HG02973 (cell line): ENCODE results near the gene CHID1.

Source experiments
- ATAC-seq: cut with Tn5 transposase; IDR thresholded peaks from one replicate; pipeline ENCODE4 v1.9.1; 2021; ENCODE audit warnings: moderate library complexity; ENCODE audit not compliant: unreplicated experiment

The CHID1 gene

DNA sequence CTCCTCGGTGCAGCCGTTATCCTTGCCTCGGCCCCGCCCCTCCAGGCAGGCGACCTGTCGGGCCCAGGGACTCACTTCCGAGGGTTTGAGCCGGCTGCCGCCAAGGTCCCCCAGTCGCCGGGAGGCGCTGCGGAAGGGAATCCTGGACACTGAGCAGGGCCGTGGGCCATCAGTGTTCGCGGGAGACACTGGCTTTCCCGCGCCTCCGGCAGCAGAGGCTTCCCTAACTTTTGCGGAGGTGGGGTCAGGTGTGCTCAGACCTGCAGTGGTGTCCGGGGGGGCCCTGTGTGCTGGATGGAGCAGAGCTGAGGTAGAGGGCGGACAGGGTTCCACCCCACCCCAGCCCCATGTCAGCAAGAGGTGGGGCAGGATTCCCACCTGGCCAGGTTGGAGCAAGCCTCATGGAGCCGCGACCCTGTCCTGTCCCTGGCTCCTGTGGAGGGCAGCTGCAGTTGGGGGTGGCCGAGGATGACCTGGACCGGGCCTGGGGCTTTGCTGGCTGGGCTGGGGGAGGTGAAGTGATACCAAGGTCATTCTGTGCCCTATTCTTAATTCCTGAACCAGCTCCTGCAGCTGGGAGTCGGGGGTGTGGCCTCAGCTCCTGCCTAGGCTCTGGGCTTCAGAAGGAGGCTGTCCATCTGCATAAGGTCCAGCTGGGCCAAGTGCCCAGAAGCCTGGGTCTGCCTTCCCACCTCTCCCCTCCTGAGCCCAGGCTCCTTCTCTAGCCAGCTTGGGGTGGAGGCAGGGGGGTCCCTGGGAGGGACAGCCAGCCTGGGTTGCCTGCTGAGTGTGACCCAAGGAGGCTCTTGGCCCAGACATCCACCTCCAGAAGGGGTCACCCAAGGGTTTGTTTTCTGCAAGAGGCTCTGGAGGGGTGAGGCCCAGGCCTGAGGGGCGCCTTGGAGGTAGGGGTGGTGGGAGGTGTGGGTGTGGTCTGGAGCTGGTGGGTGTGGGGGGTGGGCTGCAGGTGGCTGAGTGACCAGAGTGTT is 59.5 kb downstream of the CHID1 start:
- no peak for ATAC-seq

DNA sequence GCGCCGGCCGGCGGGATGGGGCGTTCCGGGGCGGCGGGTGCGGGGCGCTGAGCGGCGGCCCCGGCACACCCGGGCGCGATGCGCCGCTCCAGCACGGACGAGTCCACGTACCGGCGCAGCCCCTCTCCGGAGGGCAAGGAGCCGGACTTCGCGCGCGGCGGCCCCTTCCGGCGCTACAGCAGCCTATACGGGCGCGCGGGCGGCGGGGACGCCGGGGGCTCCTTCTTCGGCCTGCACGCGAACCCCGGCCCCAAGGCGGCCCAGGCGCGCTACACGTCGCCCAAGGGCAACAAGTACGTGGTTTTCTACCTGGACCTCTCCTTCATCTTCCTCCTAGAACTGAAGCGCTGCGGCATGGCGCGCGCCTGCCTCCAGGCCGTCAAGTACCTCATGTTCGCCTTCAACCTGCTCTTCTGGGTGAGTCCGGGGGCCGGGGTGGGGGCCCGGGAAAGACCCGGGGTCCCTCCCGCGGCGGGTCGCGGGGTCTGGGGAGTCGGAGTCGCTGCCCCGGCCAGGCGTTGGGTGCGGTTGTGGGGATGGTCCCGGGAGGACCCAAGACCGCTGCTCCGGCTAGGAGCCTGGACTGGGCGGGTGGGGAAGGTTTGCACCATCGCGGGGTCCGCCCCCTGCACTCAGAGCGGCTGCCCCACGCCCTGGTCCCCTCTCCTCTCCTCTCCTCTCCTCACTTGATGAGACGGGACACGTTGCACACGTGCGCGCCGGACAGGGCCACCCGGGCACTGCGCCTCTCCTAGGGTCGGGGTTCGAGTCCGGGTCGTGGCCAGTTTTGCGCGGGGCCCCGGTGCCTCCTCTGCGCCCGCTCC is 60.4 kb downstream of the CHID1 start:
- no peak for ATAC-seq

DNA sequence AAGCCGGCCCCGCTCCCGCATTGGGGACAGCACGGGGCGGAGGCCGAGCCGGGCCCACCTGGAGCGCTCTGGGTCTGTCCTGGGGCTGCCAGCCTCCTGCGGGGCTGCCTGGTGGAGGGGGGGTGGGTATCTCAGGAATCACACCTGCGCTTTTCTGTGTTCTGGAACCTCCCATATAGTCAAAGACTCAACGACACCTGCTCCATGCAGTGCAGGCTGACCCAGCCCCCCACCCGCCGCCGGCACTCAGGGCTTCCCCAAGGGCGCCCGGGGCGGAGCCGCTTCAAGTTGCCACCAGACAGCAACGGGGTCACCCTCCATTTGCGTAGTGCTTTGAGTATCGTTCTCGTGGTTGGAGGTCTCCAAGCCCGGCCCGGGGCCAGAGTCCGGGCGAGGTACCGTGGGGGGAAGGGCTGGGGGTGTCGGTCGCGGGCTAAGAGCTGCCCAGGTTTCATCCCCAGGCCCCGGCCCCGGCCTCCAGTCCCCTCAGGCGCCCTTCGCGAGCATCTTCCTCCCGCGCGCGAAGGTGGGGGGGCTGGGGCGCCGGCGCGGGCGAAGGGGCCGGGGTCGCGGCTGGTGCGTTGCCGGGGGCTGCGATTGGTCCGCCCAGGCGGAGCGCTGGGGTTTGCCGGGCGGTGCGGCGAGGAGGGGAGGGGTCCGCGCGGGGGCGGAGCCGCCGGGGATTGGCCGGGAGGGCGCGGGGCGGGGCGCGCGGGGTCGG is 61.3 kb downstream of the CHID1 start:
- no peak for ATAC-seq

DNA sequence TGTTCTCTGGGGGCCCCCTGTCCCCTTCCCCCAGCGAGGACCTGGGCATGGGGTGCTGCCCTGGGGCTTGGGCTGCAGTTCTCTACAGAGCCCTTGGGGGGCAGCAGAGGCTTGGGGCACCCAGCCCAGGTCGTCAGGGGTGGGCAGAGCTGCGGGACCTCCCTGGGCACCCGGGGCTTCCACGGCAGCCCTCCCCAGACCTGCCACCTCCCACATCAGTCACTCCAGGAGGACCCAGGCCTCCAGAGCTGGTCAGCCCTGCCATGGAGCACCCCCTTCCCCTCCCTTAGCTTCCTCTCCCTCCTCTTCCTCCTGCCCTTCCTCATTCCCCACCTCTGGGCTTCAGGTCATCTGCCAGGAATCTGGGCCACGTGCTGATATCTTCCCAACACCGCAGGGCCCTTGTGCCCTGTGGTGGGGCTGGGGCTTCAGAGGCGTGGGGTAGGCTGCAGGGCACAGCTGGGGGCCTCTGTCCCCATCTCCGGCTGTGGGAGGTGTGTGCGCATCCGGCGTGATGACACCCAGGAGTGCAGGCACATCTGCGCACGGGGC is 62.2 kb downstream of the CHID1 start:
- ATAC-seq = no peak

- no peak for ATAC-seq
These were observed 62.7 kb downstream of the CHID1 start for GRCh38 chr11:847876-848275.

- no peak for ATAC-seq
These were observed 64.0 kb downstream of the CHID1 start for GRCh38 chr11:846496-847098.

GRCh38 chr11:845872-846495 is 64.6 kb downstream of the CHID1 start:
- no peak for ATAC-seq

GRCh38 chr11:844693-845644 is 65.6 kb downstream of the CHID1 start:
- ATAC-seq = no peak

DNA sequence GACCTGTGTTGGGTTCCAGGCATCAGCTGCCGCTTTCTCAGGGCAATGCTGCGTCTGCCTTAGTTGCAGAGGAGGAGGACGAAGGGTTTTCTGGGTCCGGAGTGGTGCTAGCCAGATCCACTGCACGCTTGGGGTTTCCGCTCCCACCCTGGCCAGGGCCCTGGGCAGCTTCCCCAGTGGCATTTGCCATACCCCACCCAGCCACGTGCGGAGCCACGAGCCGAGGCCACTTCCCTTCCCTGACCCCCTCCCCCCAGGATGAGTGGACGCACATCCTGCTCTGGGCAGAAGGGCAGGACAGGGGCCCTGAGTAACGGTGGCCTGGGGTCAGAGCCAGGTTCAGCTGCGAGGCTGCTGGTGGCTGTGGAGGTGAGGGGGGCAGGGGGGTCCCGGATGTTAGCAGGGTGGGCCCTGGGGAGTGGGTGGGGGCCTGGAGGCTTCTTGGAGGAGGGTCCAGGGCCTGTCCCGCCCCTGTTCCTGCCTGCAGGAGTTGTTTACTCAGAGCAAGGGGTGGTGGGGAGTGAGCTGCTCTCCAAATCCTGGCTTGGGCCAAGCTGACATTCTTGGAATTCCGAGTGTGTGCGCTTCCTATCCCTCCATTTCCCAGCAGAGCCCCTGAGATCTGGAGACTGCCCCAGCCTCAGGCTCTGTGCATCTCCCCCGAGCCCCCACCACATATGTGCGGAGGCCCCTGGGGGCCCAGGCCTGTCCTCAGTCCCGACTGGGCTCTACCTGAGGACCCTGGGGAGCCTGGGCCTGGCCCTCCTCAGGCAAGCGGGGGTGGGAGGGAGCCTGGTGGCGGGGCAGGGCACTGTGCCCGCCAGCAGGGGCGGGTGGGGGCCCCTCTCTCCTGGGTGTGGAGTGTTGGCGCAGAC is 66.6 kb downstream of the CHID1 start:
- ATAC-seq = no peak

DNA sequence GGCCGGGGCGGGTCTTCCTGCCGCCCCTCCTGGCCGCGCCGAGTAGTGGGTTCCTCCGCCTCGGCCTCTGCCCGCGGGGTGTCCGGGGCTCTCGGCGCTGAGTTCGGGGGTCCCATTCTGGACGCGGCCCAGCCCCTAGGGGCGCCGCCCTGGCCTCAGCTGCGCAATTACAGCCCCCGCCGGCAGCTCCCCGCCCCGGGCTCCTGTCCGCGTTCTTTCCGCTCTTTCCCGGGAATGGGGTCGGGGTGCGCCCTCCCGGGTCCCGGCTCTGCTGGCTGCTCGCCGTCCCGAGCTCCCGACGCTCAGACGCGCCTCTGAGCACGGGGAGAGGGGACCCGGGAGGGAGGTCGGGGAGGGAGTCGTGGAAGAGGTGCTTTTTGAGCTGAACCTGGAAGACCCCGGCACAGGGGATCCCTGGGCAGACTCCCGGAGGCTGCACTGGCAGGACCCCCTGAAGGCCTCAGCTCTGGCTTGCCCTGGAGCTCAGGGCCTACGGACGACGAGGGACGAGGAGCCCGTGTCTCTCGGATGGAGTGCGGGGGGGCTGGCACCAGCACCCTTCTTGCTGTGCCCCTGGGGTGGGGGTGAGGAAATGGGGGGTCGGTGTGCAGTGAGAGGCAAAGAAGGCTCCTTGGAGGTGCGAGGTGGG is 67.4 kb downstream of the CHID1 start:
- no peak for ATAC-seq

- ATAC-seq = peak; percentile 62
These were observed 68.1 kb downstream of the CHID1 start, which contains the start of the genes POLR2L and TSPAN4 for GRCh38 chr11:842370-843002. Gene POLR2L (minus strand): TSS chr11:842529. CDS start chr11:842508, 21 bp downstream. Gene TSPAN4 (plus strand): TSS chr11:842852. CDS start chr11:850305, 7,453 bp downstream.

GRCh38 chr11:841981-842369 is 68.6 kb downstream of the CHID1 start:
- ATAC-seq = peak; percentile 2

DNA sequence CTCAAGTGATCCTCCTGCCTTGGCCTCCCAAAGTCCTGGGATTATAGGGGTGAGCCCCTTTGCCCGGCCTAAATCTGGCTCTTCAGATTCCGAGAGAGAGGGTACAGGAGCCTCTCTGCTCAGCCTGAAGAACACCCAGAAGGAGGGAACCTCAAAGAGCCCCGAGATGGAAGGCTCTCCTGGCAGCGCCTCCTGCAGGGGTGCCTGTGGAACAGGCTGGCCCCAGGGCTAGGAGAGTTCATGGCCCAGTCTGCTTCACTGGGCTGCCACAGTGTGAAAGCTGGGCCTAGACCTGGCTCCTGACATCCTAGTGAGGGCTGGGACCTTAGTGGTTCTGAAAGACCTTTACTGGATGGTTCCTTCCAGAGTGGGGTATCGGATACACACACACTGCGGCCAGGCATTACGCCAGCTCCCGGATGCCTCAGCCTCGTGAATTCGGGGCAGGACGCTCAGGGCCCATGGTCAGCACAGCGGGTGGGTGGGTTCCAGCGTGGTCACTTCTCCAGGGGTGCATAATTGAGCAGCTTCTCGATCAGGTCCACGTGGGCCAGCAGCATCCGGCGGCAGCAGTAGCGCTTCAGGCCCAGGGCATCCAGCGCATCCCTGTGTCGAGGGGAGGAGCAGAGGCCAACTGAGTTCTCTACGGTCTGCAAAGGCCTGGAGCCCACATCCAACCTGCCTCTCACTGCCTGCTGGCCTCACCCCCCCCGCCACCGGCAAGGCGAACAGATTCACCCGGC is 70.6 kb downstream of the CHID1 start:
- no peak for ATAC-seq

GRCh38 chr11:839280-839623 is 71.4 kb downstream of the CHID1 start:
- ATAC-seq = no peak

DNA sequence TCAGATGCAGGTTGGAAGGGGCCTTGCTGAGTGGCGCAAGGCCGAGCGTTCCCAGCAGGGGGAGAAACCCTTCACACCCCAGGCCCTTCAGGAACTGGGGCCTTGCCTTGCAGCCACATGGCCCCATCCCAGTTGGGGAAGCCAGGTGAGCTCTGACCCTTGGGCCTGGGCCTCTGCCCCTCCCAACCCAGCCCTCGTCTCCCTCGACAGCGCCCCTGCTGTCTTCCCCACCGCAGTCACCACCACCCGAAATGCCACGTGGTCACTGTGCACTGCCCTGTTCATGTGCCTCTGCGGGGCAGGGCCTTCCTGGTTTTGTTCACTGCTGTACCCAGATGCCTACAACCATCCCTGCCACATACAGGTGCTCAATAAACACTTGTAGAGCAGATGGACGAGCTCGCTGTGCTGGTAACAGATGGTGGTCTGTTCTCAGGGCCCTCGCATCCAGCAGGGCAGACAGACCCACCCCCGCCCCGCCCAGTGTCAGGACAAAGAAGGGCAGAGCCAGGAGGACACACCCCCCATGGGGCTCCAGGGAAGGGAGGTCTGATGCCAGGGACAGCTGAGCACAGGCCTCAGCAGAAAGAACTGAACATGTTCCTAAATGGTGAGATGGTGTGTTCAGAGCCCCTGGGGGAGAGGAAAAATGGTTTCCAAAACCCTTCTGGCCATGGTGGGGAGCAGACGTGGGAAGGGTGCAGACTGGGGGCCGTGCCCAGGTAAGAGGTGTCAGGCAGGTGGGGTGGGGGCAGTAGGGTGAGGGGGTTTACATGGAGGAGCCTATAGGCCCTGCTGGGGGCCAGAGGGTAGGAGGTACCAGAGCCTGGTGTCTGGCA is 72.0 kb downstream of the CHID1 start:
- no peak for ATAC-seq
